ENCODE measurements around the gene DYNLRB2. TPM values are rescaled to one million over a fixed set of nuclear protein-coding genes. Genes with fewer than 3 reads are reported as not detected.
A peak's percentile ranks its signal among the peaks of the same experiment; 100 is the strongest.

Gene DYNLRB2
- total and polyA plus RNA-seq, 9 of the 15 experiments (the other 6 are each of a cell fraction or from before 2014, with no cell fraction given) = not detected

GRCh38 chr16:80580109-80580832 lies 39.5 kb downstream of the DYNLRB2 start:
- no peak for FAIRE-seq
- Histone ChIP-seq H3K4me3 (no peak overlapping the region), H4K20me1 (replicated peaks; ENCODE audit: control insufficient read depth, insufficient read depth, low read length) (no peaks in the 10 kb centered on the region), H3K4me2 (ENCODE audit: insufficient read depth, low read length) (no peak overlapping the region), H3K79me2 (ENCODE audit: control insufficient read depth, insufficient read depth, low read length) (no peaks in the 10 kb centered on the region), H2AFZ (ENCODE audit: low read depth, low read length) (no peak overlapping the region), H3K9ac (ENCODE audit: insufficient read depth in 1 of 2, low read depth in 2 of 2, low read length in 2 of 2) (no peak overlapping the region), H3K36me3 (ENCODE audit: control insufficient read depth, insufficient read depth, low read length) (no peaks in the 10 kb centered on the region), H3K27me3 (ENCODE audit: control insufficient read depth in 2 of 2, insufficient read depth in 2 of 2, low read length in 2 of 2) (0 out of 5 replicates have a peak, but pooled peaks cover 0 to 4% of the 10 kb centered on the region in 2 experiments), H3K9me1 (ENCODE audit: control insufficient read depth, insufficient read depth, low read length) (no peaks in the 10 kb centered on the region), H3K4me1 (replicated peaks in 1 of 2; ENCODE audit: control insufficient read depth in 2 of 2, insufficient read depth in 2 of 2, low read length in 2 of 2) (no peaks in the 10 kb centered on the region), H3K9me3 (replicated peaks; ENCODE audit: control insufficient read depth, insufficient read depth, low read depth, low read length) (no peaks in the 10 kb centered on the region), H3K27ac (ENCODE audit: extremely low read depth, low read depth, low read length) (no peak overlapping the region)
- TF ChIP-seq CHD2 (IDR thresholded peaks at IDR 0.05; ENCODE audit: low read depth, low read length) (no peak), CTCF (IDR thresholded peaks at IDR 0.05 in 2 of 3, conservative IDR thresholded peaks at IDR 0.05 in 1 of 3; ENCODE audit: insufficient read depth in 2 of 3, low read depth in 1 of 3, low read length in 3 of 3) (0 out of 6 replicates have a peak, but pooled peaks of 2 of the 3 experiments have one; percentile 4 to 18), POLR2G (IDR thresholded peaks at IDR 0.05; ENCODE audit: low read depth, low read length) (no peak), YY1 (IDR thresholded peaks at IDR 0.05; ENCODE audit: borderline replicate concordance in 1 of 3, control insufficient read depth in 1 of 3, extremely low read depth in 1 of 3, insufficient read depth in 3 of 3, insufficient read length in 1 of 3, insufficient replicate concordance in 2 of 3, low read depth in 1 of 3, low read length in 2 of 3) (peak in 1 of 3 experiments; percentile 45), XRCC4 (IDR thresholded peaks at IDR 0.05; ENCODE audit: extremely low read depth, insufficient read depth, insufficient read length) (no peak), CBX1 (IDR thresholded peaks at IDR 0.05; ENCODE audit: low read depth) (no peak), RFX5 (IDR thresholded peaks at IDR 0.05; ENCODE audit: low read depth, low read length) (no peak)
- peak; percentile 48; the same call in 1 of the 3 replicates for ATAC-seq
- CTCF ChIA-PET (ENCODE audit: low intra/inter-chr PET ratio) = no interaction called here
- intact Hi-C loops (cut with micrococcal nuclease) (no loop called here), in situ Hi-C loops (cut with MboI) (no loop called here)
- POLR2A ChIA-PET = no interaction called here
- BruUV-seq (replicated peaks) = no TSS peak
- no peak for DNase-seq (ENCODE audit: extremely low read depth in 1 of 4, low spot score in 3 of 4)
- under 1% methylated on average over 10 of the region's 10 CpGs for WGBS (ENCODE audit: insufficient coverage, low coverage, missing lambda C conversion rate)
